ENCODE results near the gene HLA-G. TPM values are rescaled to one million over a fixed set of nuclear protein-coding genes. Genes with fewer than 3 reads are reported as not detected.

Gene HLA-G
- total and polyA plus RNA-seq, 12 donors: 0.14 to 1.6 (median 0.41) TPM; not detected in 6

- Histone ChIP-seq H3K4me1 (replicated peaks in 1 of 2) (peaks cover 1 to 10% of the 10 kb centered on the region in 2 donors), H3K4me3 (no peak overlapping the region), H3K27me3 (no peaks in the 10 kb centered on the region), H3K27ac (no peak overlapping the region), H3K36me3 (replicated peaks in 1 of 2) (no peaks in the 10 kb centered on the region), H3K9me3 (replicated peaks in 1 of 3) (no peaks in the 10 kb centered on the region)
- 48 to 68% (median 61%) methylated on average over 3 of the region's 3 CpGs for WGBS, 4 donors
- no peak for DNase-seq
- intact Hi-C loops (cut with DNase I): no loop called here
- no peak for TF ChIP-seq POLR2A (IDR thresholded peaks at IDR 0.05)
- no peak for TF ChIP-seq CTCF (IDR thresholded peaks at IDR 0.05)
These were observed 36.5 kb upstream of the HLA-G start for GRCh38 chr6:29791162-29791561.

- Histone ChIP-seq H3K9me3 (replicated peaks in 1 of 3) (no peaks in the 10 kb centered on the region), H3K4me3 (peak overlapping the region; percentile 24 to 85 (median 60)), H3K27ac (peak overlapping the region in 3 of 5 donors; percentile 53 to 67 (median 61)), H3K36me3 (replicated peaks in 1 of 2) (no peaks in the 10 kb centered on the region), H3K4me1 (replicated peaks in 1 of 2) (peaks cover 7 to 10% of the 10 kb centered on the region in 2 donors), H3K27me3 (no peaks in the 10 kb centered on the region)
- no peak for TF ChIP-seq POLR2A (IDR thresholded peaks at IDR 0.05)
- no peak for TF ChIP-seq CTCF (IDR thresholded peaks at IDR 0.05)
- WGBS, 4 donors: 56 to 66% (median 61%) methylated on average over 11 to 12 of the region's 12 CpGs
- DNase-seq: peak in 3 of 7 donors; percentile 13 to 39 (median 26)
- intact Hi-C loops (cut with DNase I): no loop called here
These were observed 35.9 kb upstream of the HLA-G start for GRCh38 chr6:29791786-29792122.

DNA sequence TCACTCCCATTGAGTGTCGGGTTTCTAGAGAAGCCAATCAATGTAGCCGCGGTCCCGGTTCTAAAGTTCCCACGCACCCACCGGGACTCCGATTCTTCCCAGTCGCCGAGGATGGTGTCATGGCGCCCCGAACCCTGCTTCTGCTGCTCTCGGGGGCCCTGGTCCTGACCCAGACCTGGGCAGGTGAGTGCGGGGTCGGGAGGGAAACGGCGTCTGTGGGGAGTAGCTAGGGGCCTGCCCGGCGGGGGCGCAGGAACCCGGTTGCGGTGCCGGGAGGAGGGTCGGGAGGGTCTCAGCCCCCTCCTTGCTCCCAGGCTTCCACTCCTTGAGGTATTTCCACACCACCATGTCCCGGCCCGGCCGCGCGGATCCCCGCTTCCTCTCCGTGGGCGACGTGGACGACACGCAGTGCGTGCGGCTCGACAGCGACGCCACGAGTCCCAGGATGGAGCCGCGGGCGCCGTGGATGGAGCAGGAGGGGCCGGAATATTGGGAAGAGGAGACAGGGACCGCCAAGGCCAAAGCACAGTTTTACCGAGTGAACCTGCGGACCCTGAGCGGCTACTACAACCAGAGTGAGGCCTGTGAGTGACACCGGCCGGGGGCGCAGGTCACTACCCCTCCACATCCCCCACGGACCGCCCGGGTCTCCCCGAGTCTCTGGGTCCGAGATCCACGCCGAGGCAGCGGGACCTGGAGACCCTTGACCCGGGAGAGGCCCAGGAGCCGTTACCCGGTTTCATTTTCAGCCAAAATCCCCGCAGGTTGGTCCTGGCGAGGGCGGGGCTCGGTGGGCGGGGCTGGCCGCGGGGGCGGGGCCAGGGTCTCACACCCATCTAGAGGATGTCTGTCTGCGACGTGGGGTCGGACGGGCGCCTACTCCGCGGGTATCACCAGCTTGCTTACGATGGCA, 35.2 kb upstream of the HLA-G start:
- WGBS, 4 donors: 2 to 11% (median 5%) methylated on average over 12 to 79 of the region's 79 CpGs
- TF ChIP-seq POLR2A (IDR thresholded peaks at IDR 0.05) (peak in 1 of 2 donors; percentile 32), CTCF (IDR thresholded peaks at IDR 0.05) (peak; percentile 52 to 64 (median 58))
- H3K9me3 ChIP-seq (replicated peaks in 1 of 3): no peaks in the 10 kb centered on the region
- H3K36me3 ChIP-seq (replicated peaks in 1 of 2): no peaks in the 10 kb centered on the region
- H3K4me1 ChIP-seq (replicated peaks in 1 of 2): peaks cover 9 to 10% of the 10 kb centered on the region in 2 donors
- H3K27ac ChIP-seq: peak overlapping the region in 3 of 5 donors; percentile 53 to 67 (median 61)
- peak; percentile 62 to 79 (median 76) for DNase-seq
- H3K27me3 ChIP-seq: no peaks in the 10 kb centered on the region
- H3K4me3 ChIP-seq: peak overlapping the region; percentile 24 to 85 (median 60)
- intact Hi-C loops (cut with DNase I): no loop called here

DNA sequence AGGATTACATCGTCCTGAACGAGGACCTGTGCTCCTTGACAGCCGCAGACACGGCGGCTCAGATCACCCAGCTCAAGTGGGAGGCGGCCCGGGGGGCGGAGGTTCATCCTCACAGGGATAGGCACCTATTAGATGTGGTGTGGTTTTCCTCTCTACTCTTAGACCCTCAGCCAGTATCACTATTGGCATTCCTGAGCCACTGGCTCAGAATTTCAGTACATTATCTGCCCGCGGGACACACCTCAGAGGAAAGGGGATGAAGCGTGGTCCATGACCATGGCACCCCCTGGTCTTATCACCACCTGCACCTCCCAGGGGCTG, 34.6 kb upstream of the HLA-G start:
- Histone ChIP-seq H3K9me3 (replicated peaks in 1 of 3) (no peaks in the 10 kb centered on the region), H3K27me3 (no peaks in the 10 kb centered on the region), H3K27ac (no peak overlapping the region), H3K4me1 (replicated peaks in 1 of 2) (peaks cover 9 to 10% of the 10 kb centered on the region in 2 donors), H3K36me3 (replicated peaks in 1 of 2) (no peaks in the 10 kb centered on the region), H3K4me3 (peak overlapping the region in 2 of 4 donors; percentile 84 to 85)
- 30 to 60% (median 36%) methylated on average over 1 to 11 of the region's 11 CpGs for WGBS, 4 donors
- no peak for TF ChIP-seq POLR2A (IDR thresholded peaks at IDR 0.05)
- TF ChIP-seq CTCF (IDR thresholded peaks at IDR 0.05): no peak
- intact Hi-C loops (cut with DNase I): no loop called here
- no peak for DNase-seq
